ENCODE measurements around the gene ANKS1B.
"Not testable (repeated sequence)": the region's sequence is repeated elsewhere in the genome, so short reads cannot be mapped to it uniquely, and the experiment has no call there.

ANKS1B gene

DNA sequence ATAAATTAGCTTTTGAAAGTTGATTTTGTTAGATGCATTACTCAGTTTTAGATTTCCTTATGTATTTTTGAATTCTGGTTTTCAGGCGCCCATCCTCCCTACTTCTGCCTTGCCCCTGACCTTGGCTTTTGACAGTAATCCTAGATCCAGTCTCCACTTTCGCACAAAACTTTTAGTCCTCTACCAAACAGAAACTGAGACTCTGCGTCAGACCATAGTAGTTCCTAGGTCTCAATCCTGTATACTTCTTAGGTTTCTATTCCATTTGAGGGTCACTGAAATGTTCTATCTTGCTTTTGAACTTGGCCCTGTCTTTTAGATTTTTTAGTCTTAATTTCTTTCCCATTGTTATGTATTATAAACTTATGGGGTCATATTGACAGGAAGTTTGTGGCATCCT, 645.1 kb downstream of the ANKS1B start:
- DNase-seq, result no peak

DNA sequence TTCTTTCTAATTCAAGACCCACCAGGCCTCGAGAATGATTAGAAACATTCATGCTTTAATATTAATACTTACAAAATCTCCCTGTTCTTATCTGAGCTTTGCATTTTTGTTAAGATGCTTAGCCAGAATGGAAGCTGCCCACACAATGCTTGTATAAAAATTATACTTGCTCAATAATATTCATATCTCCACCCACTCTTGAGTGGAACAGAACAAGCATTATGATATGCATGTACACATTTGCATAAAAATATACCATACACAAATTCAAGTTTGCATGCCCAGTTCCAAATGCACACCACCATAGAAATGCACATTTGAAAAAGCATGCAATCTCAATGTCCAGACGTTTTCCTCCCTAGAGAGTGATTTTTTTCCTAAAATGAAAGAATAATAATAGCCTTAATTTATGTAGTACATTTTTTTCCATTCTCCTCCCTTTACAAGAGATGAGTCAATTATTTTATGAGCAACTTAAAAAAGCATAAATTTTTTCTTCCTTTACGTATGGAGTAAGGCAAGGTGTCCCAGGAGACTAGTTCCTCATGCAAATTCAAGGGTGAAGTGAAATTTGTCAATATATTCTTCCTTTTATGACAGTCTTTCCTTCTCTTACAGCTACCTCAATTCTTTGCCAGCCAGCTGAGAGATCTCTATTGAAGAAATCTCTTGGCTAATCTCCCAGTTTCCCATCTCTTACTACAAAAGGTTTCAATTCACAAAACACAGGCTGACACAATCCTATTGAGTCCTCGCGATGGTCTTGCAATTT, 650.3 kb downstream of the ANKS1B start:
- no peak for DNase-seq

DNA sequence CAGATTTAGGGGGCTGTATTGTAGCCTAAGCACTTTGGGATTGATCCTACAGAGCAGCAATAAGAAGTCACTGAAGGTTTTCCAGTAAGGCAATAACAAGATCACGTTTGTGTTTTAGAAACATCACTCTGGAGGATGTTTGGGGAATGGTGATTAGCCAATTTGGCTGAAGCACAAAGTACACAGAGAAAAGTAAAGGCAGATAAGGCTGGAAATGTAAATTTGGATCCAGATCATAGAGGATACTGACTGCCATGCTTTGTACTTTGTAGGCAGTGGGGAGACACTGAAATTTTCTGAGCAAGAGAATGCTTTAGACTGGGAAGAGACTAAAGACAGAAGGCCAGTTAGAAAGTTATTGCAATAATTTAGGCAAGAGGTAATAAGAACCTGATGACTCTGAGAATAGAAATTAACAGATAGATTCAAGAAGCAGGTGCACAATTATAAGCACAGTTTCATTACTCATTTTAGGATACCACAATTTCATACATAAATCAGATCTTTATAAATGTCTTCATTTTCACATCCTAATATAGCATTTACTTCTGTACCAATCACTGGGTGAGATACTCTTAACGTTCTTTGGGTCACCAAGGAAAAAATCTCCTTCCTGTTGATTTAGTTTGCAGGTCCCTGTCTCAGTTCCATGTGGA, 651.7 kb downstream of the ANKS1B start:
- no peak for DNase-seq

DNA sequence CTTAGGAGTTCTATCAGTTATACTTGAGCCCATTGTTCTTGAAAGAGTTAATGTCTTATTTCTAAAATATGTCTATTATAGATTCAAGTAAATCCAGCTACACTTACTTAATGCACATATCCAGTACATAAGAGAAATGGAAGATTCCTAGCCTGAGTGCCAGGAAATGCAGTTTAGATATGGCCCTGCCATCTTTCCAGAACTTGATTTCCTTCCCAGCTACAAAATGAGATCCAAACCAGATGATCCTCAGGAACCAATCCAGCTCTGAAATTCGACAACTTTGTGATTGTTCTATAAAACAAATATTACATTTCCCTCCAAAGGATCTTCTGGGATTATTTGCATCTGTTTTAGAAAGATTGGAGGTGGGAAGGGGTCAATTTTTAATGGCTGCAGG, 654.5 kb downstream of the ANKS1B start:
- no peak for DNase-seq

DNA sequence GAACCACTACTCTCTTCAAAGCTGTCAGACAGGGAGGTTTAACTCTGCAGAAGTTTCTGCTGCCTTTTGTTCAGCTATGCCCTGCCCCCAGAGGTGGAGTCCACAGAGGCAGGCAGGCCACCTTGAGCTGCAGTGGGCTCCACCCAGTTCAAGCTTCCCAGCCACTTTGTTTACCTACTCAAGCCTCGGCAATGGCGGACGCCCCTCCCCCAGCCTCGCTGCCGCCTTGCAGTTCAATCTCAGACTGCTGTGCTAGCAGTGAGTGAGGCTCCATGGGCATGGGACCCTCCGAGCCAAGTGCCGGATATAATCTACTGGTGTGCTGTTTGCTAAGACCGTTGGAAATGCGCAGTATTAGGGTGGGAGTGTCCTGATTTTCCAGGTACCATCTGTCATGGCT, 663.5 kb downstream of the ANKS1B start:
- not testable (repeated sequence) for DNase-seq

DNA sequence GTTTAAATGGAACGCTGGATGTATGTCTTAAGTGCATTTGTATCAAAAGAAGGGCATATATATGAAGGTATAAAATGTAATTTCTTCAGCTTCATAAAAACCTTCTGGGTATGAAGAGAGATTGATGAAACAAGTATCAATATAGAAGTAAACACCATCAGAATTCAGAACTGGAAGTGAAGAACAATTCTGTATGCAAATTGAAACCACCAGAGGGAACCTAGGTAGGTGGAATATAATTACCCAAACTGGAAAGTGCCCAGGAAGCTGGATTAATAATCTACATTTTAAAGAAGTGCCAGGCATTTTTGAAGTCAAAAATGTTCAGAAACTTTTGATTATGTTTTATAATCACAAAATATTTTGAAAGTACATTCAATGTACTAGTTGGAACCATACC, 673.4 kb downstream of the ANKS1B start:
- DNase-seq, result no peak

DNA sequence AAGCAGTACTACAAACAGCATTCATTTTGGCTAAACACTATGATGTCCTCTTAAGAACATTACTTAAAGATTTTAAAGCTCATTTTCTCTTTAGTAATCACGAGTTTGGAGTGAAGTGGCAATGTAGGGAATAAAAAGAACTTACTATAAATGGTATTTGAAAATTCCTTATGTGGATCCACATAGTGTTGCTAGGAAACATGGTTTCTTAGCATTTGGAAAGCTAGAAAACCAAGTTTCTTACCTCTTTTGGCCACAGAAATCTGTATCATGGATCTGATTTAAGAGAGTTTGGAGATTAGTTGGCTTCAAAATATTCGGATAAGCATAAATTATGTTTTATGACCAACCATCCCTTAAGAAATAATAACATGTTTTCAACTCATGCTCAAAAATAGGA, 674.9 kb downstream of the ANKS1B start:
- DNase-seq, result no peak

DNA sequence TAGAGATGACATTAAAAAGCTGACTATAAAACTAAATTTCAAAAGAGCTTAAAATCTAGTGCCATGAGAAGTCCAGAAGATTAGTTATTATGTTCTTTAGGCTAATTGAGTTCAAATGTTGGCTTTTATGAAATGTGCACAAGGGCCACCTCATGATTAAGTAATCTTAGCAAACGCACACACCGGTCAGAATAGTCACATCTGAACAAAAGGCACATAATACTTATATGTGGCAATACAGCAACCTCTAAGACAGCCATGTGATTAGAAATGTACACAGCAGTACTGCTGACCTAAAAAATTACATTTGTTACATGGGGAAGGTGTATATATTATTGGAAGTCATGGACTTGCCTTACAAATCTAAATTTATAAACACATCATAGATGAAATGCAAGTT, 681.9 kb downstream of the ANKS1B start:
- DNase-seq, result no peak

DNA sequence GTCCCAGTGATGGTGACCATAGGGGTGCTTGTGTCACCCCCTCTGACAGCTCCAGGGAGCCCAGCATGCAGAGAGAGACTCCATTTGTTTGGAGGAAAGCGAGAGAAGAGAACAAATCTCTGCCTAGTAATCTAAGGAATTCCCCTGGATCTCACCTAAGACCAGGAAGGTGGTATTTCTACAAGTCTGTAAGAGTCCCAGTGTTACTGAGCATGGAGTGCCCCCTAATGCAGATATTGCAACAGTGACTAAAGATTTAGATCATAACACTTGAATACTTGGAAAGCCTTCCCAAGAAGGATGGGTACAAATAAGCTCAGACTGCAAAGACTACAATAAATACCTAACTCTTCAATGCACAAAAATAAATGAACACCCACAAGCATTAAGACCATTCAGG, 697.6 kb downstream of the ANKS1B start:
- no peak for DNase-seq

DNA sequence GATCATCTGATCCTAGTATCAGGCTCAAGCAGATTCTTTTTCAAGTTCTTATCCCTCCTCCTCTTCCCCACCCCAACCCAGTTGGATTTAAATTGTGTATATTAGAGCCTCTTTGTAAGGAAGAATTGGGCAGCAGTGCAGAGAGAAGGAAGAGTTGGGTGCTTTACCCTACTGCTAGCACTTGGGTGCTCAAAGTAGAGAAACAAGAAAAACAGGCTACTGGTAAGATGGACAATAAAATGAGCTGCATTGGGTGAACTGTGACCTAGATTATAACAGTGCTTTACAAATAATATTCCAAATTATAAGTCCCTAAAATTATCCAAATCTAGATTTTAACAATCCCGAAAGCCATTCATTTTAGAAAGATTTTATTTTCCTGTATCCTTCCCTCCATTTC, 700.6 kb downstream of the ANKS1B start:
- no peak for DNase-seq

DNA sequence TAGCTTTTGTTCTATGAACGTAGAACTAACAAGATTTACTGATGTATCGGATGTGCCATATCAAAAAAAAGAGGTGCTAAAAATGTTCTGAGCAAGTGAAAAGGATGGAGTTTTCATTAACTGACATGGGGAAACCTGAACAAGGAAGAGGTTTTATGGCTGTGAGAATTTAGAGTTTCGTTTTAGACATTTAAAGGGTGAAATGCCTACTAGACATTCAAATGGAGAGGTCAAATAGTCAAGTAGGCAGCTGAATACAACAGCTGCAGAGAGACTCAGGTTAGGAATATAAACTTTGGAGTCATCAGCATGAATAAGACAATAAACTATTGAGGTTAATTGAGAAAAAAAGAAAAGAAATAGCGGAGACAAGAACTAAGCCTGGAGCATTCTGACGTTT, 702.1 kb downstream of the ANKS1B start:
- no peak for DNase-seq

DNA sequence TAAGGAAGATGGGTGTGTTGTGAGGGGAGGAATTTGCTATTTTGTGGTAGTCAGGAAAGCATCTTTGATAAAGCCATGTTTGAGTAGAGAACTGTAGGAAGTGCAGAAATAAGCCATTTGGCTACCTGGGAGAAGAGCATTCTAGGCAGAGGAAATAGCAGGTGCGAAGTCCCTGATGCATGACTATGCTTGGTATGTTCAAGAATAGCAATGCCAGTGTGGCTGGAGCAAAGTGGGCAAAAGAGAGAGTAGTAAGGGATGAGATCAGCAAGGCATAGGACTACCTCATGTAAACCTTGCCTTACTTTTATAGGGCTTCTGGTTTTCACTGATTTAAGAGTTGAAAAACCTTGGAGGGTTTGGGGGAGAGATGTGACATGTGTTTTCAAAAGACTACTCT, 702.6 kb downstream of the ANKS1B start:
- DNase-seq, result no peak

DNA sequence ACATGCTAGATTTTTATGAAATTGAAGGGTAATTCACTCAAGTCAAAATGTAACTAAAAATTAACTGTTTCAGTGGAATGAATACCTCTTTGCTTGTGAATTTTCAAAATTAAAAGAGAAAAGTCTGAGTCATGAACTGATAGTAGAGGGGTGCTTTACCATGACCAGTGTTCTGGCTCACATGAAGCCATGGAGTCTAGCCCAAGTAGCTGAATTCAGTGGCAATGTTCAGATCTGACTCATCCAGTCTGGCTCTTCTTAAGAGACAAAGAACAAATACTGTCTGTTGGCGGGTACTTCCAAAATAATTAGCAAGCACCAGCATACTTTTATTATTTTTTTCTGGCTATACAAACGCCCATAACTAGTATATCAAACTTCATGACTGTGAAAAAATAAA, 703.5 kb downstream of the ANKS1B start:
- DNase-seq, result no peak

DNA sequence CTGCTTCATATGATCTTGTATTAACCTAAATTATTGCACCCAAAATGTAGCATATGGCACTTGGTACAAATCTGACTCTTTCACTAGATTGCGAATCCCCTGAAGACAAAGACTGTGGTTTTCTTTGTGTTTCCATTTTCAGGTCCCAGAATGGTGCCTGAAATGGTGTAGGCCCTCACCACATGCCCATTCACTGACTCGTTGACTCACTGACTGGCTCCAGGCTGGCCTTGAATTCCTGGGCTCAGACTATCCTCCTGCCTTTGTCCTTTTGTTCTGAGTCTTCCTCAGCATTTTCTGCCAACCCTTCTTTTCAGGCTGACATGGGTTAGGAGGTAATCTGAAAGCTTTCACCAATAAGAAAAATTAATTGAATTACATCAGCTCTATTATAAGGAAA, 705.8 kb downstream of the ANKS1B start:
- no peak for DNase-seq

DNA sequence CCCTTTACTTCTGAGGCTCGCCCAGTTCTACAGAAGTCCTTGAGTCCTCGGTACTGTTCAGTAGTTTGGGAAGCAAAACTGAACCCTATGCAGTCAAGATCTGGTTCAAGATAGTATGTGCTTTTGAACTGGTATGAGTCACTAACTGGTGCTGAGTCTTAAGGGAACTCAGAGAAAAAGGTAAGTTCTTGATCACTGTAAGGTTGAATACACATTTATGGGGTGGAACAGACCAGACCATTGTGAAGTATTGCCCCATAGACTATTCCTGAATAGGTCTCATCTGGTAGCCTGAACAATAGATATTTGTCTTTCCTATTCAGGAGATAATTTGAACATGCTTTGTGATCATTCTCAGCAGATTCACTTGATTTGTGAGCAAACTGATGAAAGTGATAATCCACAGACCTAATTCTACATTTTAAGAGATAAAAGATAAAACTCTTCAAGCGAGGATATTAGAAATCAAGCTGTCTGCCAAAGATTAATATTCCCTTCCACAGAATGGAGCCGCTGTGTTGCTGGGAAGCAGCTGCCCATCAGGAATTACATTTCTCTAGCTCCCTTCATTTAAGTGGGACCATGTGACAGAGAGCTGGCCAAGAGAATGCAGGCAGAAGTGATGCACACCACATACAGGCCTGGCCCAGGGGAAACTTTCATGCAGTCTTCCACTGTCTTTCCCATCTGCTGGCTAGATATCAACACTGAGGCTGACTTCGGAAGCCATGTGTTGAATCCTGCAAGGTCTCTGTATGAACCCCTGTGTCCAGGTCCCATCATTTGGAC, 707.0 kb downstream of the ANKS1B start:
- DNase-seq, result no peak

DNA sequence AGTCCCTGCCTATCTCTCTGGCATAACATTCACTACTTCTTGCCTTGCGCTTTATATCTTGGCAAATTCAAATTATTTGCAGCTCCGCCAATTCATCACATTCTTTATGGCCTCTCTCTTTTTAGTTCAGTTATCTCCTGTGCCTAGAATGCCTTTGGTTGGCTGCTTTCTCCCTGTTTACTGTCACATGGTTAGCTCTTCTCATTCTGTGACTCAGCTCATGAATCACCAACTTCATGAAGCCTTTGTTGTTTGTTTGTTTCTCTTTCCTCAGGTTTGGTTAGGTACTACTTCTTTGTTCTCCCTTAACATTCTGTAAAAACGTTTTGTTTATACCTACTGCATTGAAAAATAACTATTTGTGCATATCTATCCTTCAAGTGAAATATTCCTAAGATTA, 713.7 kb downstream of the ANKS1B start:
- no peak for DNase-seq

DNA sequence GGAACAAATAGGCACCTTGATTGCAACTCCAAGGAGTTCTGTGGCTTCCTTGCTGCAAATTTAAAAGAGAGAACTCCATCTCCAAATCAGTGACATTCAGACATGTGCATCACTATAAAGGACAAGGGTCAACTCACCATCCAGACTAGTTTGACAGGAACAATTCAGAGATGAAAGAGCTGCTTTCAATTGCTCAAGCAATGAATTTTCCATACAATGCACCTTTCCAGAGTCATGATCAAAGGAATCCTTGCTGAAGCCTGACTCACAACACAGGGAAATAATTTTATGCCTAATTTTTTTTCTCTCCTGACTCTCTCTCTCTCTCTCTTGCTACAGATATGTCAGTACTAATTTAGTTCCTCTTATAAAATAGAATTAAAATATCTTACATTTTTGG, 717.7 kb downstream of the ANKS1B start:
- DNase-seq, result no peak

DNA sequence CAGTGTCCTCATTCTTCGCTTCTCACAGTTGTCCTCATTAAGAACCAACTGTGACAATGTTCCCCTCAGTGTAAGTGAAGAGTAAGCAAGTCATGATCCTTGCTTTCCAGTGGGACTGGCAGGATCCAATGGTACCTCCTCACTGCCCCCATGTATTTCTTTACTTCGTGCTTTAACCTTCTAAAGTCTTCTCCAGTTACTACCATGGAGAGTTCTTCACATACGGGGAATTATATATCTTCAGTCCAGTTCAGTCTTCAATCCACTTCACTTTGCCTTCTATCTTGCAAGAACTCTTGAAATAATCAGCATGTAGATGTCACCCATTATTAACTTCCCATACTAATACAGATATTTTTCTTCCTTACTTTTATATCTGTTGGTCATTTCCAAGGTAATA, 719.1 kb downstream of the ANKS1B start:
- no peak for DNase-seq

DNA sequence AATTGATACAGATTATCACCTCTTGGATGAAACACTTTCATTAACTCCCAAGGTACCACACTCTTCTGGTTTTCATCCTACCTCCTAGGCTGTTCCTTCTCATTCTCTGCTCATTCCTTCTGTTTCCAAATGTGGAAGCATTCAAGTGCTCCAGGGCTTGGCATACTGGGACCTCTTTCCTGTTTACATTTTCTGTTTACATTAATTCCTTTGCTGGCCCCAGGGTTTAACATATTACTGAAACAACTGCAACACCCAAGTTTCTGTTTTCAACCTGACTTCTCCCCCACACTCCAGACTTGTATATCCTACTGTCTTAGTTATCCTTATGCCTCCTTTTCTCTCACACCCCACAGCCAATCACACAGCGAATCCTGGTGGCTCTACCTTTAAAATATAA, 723.5 kb downstream of the ANKS1B start:
- DNase-seq, result no peak

DNA sequence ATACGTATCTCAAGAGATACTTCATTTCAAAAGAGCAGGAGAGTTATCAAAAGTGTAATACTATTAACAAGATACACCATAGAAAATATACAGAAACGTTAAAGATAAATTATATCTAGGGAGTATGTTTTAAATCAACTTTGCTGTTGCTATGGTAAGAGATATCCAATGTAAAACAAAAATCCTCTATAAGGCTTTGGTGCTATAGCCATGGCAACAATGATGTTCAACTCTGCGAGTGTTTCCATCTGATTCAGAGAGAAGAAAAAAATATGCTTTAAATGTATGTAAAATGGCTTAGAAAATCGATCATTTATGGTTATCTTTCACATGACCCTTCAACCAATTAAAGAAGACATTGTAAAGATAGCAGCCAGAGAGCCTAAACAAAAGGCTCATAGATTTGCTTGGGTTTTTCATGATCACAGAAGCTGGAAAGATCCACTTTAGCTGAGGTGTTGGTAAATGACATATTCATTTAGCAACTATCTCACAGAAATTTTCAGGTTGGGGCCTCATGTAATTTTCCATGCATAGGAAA, 724.2 kb downstream of the ANKS1B start:
- no peak for DNase-seq

DNA sequence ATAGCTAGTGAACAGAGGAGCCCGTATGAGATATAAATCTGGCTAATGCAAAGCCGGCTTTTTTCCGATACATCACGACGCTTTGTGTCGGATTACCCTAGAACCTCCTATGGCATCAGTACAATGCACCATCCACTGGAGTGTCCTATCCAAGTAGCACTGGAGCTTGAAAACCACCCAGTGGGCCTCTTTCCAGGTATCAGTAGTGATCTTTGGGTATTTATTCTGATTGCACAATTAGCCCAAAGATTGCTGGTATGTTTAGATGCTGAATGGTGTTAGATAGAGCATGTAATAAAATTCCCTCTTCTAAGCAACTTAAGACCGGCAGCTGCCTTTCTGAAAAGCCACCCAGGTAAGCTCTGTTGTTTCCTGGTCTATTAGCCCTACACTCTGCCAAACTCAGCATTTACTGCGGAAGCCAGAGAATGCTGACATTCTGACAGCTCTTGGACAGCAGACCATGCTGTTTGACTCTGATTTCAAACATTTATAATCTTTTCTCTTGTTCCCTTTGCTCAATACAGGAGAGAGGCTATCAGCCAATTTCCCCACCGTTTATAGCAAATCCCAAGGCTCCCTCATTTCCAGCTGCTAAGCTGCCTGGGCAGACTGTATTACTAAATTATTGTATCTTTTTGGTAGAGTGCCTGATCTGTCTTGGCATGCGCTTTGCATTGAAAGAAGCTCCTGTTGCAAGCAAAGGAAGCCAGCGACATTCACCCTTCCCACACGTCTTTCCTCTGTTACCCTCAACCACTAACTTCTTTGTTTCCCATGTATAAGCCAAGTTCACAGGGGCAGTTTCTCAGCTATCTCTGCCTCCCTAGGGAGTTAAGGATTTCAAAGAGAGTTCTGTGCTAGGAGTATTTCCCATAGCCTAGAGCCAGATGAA, 725.4 kb downstream of the ANKS1B start:
- no peak for DNase-seq

DNA sequence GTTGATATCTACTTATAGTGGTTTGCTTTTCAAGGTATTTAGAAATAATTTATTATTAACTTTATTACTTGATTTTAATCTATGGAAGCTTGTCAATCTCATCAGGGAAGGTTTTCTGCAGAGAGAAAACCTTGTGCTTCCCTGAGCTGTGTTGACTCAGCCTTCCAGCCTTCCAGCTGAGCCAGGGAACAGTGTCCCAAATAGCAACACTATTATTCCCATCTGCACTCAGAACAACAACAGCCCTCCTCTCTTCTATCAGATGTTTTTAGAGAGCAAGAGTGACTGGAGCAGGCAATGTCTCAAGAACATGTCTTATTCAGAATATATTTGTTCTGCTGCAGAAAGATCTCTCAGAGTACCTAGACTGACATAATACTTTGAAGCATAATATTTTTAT, 727.1 kb downstream of the ANKS1B start:
- no peak for DNase-seq

DNA sequence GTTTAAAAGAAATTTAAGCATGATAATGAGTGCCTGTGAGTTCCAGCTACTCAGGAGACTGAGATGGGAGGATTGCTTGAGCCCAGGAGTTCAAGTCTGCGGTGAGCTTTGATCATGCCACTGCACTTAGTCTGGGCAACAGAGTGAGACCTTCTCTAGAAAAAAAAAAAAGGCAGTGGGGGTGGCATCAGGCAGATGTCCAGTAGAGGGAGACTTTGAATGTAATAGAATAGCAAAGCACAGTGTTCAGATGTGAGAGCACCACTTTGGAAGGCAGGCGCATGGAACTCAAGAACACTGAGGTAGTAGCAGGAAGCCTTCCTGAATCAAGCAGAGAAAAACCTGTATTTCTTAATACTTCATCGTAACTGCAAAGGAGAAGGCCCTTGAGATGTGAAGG, 731.7 kb downstream of the ANKS1B start:
- no peak for DNase-seq
